ENCODE results near the gene CYSLTR2. TPM values are rescaled to one million over a fixed set of nuclear protein-coding genes. Genes with fewer than 3 reads are reported as not detected.

CYSLTR2 gene
- total and polyA plus RNA-seq, 9 of the 15 experiments (the other 6 are each of a cell fraction or from before 2014, with no cell fraction given) = not detected

DNA sequence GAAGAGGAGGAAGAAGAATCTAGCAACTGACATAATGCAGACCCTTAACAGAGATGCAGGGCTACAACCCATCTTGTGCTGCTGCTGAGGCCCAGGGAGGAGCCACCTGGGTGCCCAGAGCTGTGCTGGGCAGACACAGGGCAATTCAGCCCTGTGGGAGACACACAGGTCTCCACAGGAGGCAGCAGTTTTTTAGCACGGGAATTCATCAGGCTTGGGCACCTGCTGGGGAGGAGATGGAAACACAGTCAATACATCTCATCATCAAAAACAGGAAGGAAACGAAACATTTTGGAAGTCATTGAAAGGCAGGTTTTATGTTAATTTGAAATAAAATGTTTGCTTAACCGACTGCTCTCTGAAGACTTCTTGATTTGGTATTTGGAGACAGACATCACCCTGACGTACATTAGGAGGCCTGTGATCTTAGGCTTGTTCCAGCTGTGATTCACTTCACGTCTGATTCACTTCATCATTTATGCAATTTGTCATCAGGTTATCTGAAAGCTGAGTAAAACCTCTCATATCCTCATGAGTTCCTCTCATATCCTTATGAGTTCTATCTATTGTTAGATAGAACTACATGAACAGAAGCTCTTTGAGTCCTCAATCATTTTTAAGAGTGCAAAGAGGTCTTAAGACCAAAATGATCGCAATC, 77.4 kb downstream of the CYSLTR2 start:
- Histone ChIP-seq H3K9ac (ENCODE audit: insufficient read depth in 1 of 2, low read depth in 2 of 2, low read length in 2 of 2) (no peak overlapping the region), H2AFZ (ENCODE audit: low read depth, low read length) (no peak overlapping the region), H4K20me1 (replicated peaks; ENCODE audit: control insufficient read depth, insufficient read depth, low read length) (no peaks in the 10 kb centered on the region; the same call in 1 of the 2 replicates), H3K36me3 (ENCODE audit: control insufficient read depth, insufficient read depth, low read length) (no peaks in the 10 kb centered on the region), H3K4me3 (no peak overlapping the region), H3K79me2 (ENCODE audit: control insufficient read depth, insufficient read depth, low read length) (no peaks in the 10 kb centered on the region), H3K27me3 (ENCODE audit: control insufficient read depth in 2 of 2, insufficient read depth in 2 of 2, low read length in 2 of 2) (no peaks in the 10 kb centered on the region; a peak in 1 of 5 replicates), H3K4me1 (replicated peaks in 1 of 2; ENCODE audit: control insufficient read depth in 2 of 2, insufficient read depth in 2 of 2, low read length in 2 of 2) (peaks cover 2 to 3% of the 10 kb centered on the region in 2 experiments; a peak in 4 of 5 replicates), H3K4me2 (ENCODE audit: insufficient read depth, low read length) (no peak overlapping the region), H3K9me3 (replicated peaks; ENCODE audit: control insufficient read depth, insufficient read depth, low read depth, low read length) (no peaks in the 10 kb centered on the region), H3K27ac (ENCODE audit: extremely low read depth, low read depth, low read length) (no peak overlapping the region), H3K9me1 (ENCODE audit: control insufficient read depth, insufficient read depth, low read length) (no peaks in the 10 kb centered on the region)
- no TSS peak for BruUV-seq (replicated peaks)
- FAIRE-seq (no peak), DNase-seq (ENCODE audit: extremely low read depth in 1 of 4, low spot score in 3 of 4) (no peak), ATAC-seq (no peak)
- in situ Hi-C loops (cut with MboI) = no loop called here
- intact Hi-C loops (cut with micrococcal nuclease) = no loop called here
- 0% methylated on average over 4 of the region's 6 CpGs for WGBS (ENCODE audit: insufficient coverage, low coverage, missing lambda C conversion rate)
- ChIA-PET POLR2A (no interaction called here), CTCF (ENCODE audit: low intra/inter-chr PET ratio) (interaction anchor here (1.3 to 1.4 kb wide), 2 partner anchors 37 to 135 kb away, joined by 5 to 6 read pairs; no protein-coding TSS in a partner anchor)
- TF ChIP-seq FOXK1 (CRISPR knock-in tag; IDR thresholded peaks at IDR 0.05; ENCODE audit: borderline replicate concordance) = no peak
- TF ChIP-seq NFATC3 (IDR thresholded peaks at IDR 0.05) = no peak
- TF ChIP-seq NFE2 (IDR thresholded peaks at IDR 0.05; ENCODE audit: low read depth) = no peak
- TF ChIP-seq ZNF586 (CRISPR knock-in tag; conservative IDR thresholded peaks at IDR 0.05) = no peak
- TF ChIP-seq BRF1 (IDR thresholded peaks at IDR 0.05; ENCODE audit: borderline replicate concordance, extremely low read depth, insufficient read length) = no peak
- no peak for TF ChIP-seq SP1 (CRISPR knock-in tag; IDR thresholded peaks at IDR 0.05)

All from K562 (cell line).